ELF-1 (cell line): Measurements from ENCODE around the gene LAIR1.
"Not testable (repeated sequence)": the region's sequence is repeated elsewhere in the genome, so short reads cannot be mapped to it uniquely, and the experiment has no call there.

ENCODE experiments used
- DNase-seq: peaks from one replicate; pipeline ENCODE4 v3.0.0-alpha.2; 2016; ENCODE audit warnings: low read depth, low spot score

Gene LAIR1

DNA sequence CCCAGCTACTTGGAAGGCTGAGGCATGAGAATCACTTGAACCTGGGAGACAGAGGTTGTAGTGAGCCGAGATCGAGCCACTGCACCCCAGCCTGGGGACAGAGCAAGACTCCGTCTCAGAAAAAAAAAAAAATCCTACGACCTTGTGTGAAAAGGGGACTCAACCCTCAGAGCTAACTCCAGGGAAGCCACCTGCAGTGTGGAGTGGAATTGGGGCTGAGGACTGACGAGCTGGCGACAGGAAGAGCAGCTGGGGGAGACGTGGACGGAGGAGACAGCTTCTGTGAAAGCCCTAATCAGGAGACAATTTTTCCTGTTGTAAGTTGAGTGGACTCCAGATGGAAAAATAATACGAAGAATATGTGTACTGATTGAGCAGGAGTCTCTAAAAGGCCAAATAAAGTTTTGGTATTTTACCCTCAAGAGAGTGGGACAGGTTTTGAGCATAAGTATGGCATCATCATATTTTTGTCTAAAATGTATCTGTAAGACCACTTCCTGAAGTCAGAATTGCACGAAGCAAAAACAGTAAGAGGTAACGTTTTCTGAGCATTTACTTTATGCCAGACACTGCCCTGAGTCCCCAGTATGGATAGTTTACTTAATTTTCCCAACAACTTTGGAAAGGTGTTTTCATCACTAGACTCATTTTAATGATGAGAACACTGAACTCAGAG is 12.0 kb upstream of the LAIR1 start:
- no peak for DNase-seq

DNA sequence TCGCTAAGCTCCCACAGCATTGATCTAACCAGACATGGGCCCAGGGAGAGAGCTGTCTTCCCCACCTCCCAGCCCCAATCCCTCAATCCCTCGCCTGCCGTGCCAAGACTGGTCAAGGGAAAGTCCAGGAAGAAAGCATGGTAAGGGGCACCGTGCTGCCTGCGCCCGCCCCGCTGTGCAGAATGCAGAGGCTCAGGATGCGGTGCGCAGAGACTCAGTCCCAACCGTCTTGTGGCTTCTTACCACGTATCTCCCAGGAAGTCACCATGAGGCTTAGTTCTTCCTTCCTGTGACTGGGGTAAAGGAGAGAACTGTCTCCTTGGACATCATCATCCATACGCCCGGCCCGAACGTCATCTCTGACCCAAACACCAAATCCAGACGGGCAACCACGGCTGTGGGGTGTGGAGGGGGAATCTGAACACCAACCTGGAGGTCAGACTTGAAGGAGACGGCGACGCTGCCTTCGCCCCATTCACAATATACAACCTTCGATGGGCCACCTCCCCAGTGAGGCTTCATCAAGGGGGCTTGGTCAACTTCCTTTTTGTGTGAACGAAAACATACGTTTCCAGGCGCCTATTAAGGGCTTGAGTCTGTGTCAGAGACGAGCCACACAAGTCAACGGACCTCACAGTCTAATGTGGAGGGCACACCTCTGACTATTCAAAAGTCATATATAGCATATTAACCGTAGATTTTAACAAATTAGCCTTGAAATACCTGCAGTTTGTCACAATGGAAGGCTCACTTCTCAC is 10.6 kb upstream of the LAIR1 start:
- not testable (repeated sequence) for DNase-seq

DNA sequence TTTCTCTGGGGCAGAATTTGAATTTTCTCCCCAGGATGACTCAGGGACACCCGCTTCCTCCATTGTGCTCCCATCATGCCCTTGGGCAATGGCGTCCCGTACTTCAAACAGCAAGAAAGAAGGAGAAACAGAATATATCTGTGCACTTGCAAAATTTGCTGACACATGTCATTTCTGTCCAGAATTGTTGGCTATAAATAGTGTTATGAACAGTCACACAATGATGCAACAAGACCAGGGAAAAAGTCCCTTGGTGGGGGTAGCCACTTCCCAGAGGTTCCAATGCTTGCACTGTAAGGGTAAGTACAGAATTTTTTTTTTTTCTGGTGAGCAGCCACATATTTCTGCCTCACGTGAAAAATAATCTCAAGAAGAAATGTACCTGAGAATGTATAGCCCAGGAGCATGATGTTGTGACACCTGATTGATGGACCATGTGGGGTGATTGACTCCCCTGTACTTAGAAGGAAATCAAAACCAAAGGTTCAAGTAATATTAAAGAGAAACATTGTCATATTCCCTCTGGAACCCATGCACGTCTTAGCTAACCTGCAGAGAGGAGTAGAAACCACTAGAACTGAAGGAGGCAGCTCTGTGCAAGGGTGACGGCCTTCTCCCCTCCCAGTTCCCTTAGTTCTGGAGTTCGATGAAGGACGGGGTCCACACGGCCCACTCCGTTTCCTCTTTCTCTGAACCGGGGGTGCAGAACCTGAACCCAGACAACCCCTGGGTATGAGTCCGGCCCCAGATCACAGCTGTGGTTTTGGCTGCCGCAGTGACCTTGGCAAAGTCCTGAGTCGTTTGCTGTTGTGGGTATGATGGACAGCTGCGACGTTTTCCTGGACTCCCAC is 9.3 kb upstream of the LAIR1 start:
- DNase-seq, result no peak

DNA sequence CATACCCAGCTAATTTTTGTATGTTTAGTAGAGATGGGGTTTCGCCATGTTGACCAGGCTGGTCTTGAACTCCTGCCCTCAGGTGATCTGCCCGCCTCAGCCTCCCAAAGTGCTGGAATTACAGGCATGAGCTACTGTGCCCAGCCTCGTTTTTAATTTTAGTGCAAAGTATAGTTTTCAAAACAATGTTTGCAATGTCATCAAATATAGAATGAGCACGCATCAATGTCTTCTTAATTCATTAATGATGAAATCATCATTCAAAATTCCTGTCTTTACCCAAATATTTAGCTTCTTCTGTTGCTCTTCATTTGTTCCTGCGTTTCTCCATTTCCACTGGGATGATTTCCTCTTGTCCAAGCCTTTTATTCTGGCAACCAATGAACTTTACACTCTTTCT is 6.7 kb upstream of the LAIR1 start:
- not testable (repeated sequence) for DNase-seq

DNA sequence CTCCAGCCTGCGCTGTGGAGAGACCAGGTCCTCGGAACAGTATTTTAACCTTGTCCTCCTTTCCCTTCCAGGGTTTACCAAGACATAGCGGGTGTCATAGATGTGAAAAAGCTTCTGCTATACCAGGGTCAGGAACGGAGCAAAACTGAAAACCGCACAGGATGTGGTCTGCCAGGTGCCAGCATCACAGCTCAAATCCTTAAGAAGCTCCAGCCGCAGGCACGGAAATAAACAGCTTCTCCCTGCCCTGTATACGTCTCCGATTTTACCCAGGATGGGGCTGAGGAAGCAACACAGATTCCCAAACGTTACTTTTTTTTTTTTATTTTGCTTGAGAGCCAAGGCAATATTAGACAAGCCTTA is 5.7 kb upstream of the LAIR1 start:
- DNase-seq, result not testable (repeated sequence)

DNA sequence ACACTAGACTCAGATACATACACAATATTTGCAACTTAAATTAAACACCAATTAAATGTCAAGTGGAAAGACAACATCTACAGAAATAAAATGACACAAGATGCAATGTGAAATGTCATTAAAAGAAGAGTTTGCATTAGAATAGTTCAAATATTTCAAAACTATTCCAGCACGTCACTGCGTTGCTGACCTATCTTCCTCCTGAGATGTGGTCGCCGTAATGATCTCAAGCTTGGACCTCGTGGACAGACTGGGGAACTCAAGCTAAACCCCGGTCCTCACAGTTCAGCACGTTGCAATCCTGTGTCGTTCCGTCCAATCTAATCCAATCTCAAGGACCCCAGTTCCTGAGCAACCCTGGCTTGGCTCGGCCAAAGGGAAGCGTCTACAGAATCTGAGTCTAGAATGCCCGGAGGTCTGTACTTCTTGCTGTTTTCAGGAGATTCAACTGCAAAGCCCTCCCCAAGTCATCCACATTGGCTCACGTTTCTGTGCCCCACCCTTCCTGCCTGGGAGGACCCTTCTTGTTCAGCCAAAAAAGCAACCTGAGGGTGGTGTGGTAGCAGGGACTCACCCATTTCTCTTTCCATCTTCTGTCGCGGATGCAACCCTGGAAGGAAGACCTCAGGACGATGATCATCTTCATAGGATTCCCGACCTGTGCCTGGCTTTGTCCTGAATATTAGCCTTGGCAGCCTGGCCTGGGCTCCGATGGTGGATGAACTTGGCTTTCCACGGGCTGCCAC is 5.1 kb upstream of the LAIR1 start:
- not testable (repeated sequence) for DNase-seq

DNA sequence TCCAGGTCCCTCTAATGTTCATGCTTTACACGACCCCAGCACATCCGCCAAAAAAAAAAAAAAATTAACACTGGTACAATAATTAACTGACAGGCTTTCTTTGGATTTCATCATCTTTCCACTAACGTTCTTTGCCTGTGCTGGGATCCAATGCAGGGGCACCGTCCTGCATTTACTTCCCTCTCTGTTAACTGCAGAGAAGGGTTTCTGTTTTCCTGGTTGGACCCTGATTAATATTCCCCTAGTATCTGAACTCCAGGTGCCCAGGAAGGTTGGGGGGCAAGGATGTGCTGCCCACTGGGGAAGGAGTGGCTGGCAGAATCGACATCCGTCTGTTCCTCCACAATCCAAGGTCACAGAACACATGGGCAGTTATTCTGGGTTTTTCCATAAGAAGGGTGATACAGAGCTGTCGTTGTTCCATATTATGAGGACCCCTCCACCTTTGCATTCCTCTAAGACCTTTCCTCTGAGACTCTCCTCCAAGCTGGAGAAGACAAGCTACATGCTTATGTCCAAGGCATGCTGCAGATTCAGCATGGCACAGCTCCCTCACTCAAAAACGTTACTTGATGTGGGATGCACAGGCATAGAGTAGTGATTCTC is 4.5 kb upstream of the LAIR1 start:
- DNase-seq, result no peak

DNA sequence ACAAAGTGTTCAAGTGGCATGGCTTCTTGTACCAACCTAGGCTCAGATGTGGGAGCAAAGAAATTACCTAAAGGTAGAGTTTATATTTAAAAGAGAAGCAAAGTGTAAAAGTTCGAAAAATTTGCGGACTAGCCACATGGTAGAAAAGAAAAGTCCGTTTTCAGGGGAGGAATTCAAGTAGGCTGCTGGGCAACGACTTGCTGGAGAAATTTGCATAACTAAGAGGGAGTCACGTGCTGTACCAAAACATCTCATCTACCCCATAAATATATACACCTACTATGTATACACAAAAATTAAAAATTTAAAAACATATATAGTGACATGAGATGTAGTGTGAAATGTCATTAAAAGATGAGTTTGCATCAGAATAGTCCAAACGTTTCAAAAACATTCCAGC is 2.1 kb upstream of the LAIR1 start:
- DNase-seq, result no peak

DNA sequence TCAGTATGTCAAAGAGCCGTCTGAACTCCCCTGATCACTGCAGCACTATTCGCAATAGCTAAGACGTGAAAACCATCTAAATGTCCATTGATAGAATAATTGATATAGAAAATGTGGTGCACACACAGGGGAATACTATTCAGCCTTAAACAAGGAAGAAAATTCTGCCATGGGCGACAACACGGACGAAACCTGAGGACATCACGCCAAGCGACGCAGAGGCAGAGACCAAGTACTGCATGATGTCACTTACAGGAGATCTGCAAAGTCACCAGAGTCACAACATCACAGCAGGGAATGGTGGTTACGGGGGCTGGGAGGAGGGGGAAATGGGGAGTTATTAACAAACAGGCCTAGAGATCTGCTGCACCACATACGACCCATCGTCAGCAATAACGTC is 1.1 kb upstream of the LAIR1 start:
- DNase-seq, result not testable (repeated sequence)

DNA sequence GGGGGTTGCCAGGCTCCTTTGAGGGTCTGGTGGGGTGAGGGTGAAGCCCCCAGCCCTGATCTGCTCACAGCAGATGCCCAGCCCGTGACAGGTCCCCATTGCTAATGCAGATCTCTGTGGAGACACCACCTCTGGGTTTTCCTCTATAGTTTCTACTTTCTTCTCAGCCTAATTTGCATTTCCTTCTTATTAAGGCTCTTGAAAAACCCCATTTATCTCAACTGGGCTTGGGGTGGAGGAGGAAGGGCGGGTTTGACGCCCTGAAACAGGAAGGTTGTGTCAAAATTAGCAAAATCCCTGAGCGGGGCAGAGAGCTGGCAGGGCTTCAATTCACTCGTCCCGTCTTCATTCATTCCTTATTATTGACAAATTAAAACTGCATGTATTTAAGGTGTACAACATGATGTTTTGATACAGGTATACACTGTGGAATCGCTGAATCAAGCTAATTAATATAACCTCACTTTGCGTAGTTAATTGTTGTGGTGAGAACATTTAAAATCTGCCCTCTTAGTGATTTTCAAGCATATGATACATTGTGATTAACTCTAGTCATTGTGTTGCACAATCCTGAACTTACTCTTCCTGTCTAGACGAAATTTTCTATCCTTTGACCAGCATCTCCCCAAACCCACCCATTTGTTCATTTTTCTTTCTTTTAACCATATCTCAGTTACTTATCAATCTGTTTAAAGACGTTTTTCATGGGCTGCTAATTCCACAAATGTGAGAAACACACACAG is 2.9 kb downstream of the LAIR1 start:
- DNase-seq, result not testable (repeated sequence)

DNA sequence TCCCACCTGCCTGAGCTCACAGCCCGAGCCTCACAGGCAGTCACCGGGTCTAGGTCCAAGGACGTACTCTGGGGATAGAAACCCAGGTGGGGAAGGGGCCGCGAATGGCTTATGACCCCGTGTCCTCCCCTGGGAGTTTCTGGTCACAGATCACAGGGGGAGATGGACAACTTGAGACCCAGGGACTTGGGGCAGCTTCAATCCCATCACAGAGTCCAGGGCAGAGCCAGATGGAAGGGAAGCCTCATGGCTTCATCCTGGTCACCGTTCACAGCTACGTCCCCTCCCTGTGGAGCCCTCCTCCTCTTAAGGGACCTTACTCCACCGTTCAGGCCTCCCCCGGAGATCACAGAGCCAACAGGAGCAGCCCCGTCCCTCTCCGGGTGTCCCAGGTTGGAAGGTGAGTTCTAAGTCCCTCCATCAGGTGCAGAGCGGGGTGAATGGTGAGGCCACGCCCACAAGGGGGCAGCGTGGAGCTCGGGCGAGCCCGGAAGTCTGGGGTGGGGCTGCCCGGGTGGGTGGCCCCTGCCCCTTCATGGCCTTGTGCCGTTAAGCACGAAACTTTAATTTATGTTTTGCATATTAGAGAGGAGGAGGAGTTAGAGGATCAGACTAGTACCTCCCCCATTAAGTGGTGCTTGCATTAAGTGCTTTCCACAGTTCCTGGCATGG is 5.4 kb downstream of the LAIR1 start:
- DNase-seq, result not testable (repeated sequence)

DNA sequence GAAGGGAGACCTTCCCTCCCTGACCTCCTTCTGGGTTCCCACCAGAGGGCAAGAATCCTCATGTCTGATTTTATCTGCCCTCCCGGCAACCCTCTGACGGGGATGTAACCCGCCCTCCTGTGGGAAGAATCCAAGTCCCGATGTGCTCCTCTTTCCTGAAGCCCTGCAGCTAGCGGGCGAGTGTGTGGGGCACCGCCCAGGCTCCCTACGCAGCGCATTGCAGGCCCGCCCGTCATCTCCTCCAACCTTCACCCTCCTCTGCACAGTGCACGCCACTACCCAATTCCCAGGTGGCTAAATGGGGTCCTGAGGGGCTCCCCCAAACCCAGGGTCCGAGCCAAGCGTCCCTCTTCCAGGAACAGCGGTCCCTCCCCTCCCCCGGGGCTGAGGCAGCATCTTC is 7.3 kb downstream of the LAIR1 start:
- DNase-seq, result peak; percentile 20

DNA sequence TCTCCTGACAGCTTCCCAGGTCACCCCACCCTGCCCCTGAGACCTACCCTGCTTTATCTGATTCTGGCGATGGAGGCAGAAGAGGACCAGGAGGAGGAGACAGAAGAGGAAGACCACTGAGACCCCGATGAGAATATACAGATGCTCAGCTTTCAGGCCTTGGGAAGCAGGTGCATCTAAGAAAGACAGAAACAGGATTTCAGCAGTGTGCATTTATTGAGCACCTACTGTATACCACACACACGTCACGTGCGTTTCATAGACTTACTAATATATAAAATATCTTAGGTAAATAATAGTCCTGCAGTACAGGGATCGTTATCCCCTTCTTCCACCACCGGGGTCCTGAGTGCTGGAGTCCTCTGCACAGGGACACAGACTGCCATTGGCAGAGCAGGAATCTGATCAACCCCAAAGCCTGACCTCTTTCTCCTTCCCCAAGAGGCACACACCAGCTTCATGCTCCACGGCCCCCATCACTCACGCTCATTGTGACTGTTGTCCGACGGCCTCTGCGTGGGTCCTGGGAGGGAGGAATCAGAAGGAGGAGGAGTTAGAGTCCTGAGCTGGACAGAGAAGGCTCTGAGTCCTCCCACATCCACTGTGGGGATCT is 8.2 kb downstream of the LAIR1 start:
- DNase-seq, result no peak

DNA sequence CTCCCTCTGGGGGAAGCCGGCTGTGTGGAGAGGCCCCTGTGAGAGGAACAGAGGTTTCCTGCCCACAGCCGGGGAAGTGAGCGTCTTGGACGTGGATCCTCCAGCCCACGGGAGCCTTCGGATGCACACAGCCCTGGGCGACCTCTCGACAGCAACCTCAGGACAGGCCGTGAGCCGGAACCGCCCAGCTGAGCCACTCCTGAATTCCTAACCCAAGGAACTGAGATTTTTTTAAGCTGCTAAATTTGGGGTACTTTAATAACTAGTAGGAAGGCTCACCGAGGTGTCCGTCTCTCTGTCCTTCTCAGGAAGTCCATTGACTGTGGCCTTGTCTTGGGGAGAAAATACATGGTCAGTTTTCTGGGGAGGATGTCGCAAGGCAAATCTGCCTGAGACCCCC is 9.1 kb downstream of the LAIR1 start:
- DNase-seq, result no peak

DNA sequence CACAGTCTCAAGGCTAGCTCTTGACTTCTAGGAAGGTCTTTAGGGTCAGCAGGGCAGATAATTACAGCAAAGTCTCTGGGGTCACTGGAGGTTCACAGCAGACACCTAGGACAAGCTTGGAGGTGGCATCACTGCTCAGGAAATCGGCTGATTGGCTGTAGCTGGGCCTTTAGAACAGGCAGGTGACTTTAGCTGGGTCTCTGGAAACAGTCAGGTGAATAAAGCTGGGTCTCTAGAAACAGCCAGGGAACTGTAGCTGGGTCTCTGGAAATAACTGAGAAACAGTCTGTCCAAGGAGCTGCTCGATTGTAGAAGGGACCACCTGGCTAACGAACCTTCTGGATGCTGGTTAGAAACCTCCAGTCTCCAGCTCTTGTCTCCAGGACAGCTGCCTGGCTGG is 10.0 kb downstream of the LAIR1 start:
- no peak for DNase-seq

DNA sequence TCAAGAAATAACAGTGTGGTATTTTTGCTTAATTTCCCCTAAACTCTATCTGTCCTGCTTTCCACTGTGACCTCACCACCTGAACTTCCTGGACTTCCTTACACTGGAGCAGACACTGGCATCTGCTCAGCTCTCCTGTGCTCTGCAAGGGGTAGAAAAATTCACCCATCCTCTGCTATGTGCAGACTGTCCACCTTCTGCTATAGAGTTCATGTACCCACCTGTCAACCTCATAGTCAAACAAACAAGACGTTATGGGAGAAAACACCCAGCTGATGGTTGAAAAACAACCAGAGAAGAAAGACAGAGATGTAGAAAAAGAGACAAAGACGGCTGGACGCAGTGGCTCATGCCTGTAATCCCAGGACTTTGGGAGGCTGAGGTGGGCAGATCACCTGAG is 12.2 kb downstream of the LAIR1 start:
- DNase-seq, result no peak

DNA sequence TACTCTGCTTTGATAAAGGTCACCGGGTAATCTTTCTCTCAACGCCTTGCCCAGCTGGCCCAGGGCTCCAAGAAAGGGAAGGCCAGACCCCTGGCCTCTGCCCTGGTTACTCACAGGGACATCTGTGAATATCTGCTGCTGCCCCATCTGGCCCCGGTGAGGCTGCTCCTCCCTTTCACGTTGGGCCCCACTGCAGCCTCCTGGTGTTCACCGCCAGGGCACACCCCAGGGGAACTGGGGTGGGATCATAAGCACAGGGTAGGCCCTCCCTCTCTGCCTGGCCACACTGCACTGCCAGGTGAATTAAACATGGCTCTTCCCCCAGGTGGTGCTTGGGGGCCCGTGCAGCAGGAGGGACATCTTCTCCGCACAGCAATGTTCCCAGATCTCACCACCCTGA is 12.7 kb downstream of the LAIR1 start:
- DNase-seq, result no peak

DNA sequence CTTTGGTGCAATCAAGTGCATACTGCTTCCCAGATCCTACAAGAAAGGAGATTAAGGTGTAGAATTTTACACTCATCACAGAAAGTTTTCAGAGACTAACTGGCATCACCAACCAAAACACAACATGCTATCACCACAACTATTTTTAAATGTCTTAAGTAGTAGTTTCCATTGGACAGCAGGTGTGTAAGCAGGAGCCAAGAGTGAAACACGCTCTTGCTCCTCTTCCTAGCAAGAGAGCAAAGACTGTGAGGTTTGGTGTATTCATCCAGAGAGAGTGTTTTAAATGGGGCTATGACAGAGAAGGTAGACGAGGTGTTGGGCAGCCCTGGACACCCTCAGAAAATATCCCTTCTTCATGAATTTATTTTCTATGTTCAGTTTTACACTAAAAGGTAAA is 13.3 kb downstream of the LAIR1 start:
- no peak for DNase-seq

DNA sequence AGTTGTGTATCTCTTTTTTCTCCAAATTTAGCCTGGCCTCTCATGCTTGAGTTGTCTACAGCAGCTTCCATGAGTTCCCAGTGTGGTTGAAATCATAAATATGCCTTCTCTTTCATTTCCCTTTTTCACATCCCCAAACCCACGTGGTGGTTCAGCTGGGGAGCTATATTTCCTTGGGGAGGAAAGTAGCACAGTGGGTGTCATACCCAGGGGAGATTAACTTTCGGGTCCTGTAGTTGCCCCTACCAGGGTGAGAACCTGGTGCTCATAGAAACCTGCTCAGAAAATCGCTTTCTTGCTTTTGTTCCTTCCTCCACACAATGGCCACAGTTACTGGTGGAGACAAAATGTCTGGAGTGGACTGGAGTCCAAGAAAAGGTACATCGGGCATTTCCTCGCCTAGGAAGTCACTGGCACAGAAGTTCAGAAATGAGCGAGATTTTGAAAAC is 18.8 kb downstream of the LAIR1 start:
- no peak for DNase-seq

DNA sequence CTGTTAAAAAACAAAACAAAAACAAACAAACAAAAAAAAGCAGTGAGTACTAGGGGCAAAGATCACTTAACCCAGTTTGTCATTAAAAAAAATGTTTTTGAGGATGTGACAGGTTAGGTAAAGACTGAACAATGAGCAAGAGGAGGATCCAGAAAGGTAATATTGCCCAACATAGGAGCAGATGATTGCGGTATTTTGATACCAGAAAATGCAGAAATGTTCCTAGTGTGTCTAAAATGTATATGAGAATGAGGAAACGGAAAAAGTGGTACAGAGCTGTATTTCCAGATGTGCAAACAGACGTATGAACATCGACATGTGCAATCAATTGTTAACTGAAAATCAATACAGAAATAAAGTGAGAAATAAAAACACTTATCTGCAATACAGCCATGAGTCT is 20.9 kb downstream of the LAIR1 start:
- DNase-seq, result no peak
